ENCODE results near the gene TMEM181.

- TF ChIP-seq, protein P1, sequence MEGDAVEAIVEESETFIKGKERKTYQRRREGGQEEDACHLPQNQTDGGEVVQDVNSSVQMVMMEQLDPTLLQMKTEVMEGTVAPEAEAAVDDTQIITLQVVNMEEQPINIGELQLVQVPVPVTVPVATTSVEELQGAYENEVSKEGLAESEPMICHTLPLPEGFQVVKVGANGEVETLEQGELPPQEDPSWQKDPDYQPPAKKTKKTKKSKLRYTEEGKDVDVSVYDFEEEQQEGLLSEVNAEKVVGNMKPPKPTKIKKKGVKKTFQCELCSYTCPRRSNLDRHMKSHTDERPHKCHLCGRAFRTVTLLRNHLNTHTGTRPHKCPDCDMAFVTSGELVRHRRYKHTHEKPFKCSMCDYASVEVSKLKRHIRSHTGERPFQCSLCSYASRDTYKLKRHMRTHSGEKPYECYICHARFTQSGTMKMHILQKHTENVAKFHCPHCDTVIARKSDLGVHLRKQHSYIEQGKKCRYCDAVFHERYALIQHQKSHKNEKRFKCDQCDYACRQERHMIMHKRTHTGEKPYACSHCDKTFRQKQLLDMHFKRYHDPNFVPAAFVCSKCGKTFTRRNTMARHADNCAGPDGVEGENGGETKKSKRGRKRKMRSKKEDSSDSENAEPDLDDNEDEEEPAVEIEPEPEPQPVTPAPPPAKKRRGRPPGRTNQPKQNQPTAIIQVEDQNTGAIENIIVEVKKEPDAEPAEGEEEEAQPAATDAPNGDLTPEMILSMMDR (IDR thresholded peaks at IDR 0.05): no peak
- TF ChIP-seq BHLHE40 (IDR thresholded peaks at IDR 0.05; ENCODE audit: low read depth, low read length): no peak
- no peak for TF ChIP-seq RFX5 (IDR thresholded peaks at IDR 0.05)
- TF ChIP-seq MAZ (IDR thresholded peaks at IDR 0.05; ENCODE audit: borderline replicate concordance, low read depth, low read length): no peak
- TF ChIP-seq, protein P2, sequence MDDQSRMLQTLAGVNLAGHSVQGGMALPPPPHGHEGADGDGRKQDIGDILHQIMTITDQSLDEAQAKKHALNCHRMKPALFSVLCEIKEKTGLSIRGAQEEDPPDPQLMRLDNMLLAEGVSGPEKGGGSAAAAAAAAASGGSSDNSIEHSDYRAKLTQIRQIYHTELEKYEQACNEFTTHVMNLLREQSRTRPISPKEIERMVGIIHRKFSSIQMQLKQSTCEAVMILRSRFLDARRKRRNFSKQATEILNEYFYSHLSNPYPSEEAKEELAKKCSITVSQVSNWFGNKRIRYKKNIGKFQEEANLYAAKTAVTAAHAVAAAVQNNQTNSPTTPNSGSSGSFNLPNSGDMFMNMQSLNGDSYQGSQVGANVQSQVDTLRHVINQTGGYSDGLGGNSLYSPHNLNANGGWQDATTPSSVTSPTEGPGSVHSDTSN (IDR thresholded peaks at IDR 0.05): no peak
- no peak for TF ChIP-seq POLR2A (IDR thresholded peaks at IDR 0.05; ENCODE audit: low read length)
- TF ChIP-seq ESRRA (IDR thresholded peaks at IDR 0.05; ENCODE audit: borderline replicate concordance, low read length): no peak
- TF ChIP-seq RNF2 (IDR thresholded peaks at IDR 0.05; ENCODE audit: borderline replicate concordance, low read depth): no peak
- no peak for TF ChIP-seq ZFP36 (IDR thresholded peaks at IDR 0.05; ENCODE audit: borderline replicate concordance, partially characterized antibody)
- TF ChIP-seq, protein P3, sequence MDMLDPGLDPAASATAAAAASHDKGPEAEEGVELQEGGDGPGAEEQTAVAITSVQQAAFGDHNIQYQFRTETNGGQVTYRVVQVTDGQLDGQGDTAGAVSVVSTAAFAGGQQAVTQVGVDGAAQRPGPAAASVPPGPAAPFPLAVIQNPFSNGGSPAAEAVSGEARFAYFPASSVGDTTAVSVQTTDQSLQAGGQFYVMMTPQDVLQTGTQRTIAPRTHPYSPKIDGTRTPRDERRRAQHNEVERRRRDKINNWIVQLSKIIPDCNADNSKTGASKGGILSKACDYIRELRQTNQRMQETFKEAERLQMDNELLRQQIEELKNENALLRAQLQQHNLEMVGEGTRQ (IDR thresholded peaks at IDR 0.05): no peak
- no peak for TF ChIP-seq RAD21 (conservative IDR thresholded peaks at IDR 0.05 in 1 of 2, IDR thresholded peaks at IDR 0.05 in 1 of 2)
- no peak for TF ChIP-seq MAX (IDR thresholded peaks at IDR 0.05)
Observed at GRCh38 chr6:158593670-158594069, 33.8 kb downstream of the TMEM181 start.
